Cardiac muscle cell (in vitro differentiated cells and primary cell): ENCODE results near the gene LYL1. TPM values are rescaled to one million over a fixed set of nuclear protein-coding genes. Genes with fewer than 3 reads are reported as not detected.

ENCODE experiments used
- DNase-seq, 2 donors: peaks; one replicate each; pipeline versions ENCODE4 v3.0.0 to v3.0.0-alpha.2; 2010 to 2017; ENCODE audit warnings: low read depth in 1 of 2, low spot score in 1 of 2
- H3K27ac ChIP-seq: fragments of 200-600 bp; sonication (generic); 2 replicates; pipeline ENCODE4 v1.5.1; 2016
- H3K27me3 ChIP-seq: fragments of 200-600 bp; sonication (generic); 2 replicates; pipeline ENCODE4 v1.6.0; 2016; ENCODE audit warnings: control low read depth
- H3K36me3 ChIP-seq: fragments of 200-600 bp; sonication (generic); 2 replicates; pipeline ENCODE4 v1.5.1; 2016; ENCODE audit warnings: control low read depth
- H3K4me1 ChIP-seq: fragments of 200-600 bp; sonication (generic); 2 replicates; pipeline ENCODE4 v1.8.1; 2017; ENCODE audit warnings: low read depth, mild to moderate bottlenecking, mixed run types
- H3K4me3 ChIP-seq: fragments of 200-600 bp; sonication (generic); 2 replicates; pipeline ENCODE4 v1.5.1; 2016; ENCODE audit warnings: mild to moderate bottlenecking
- H3K9me3 ChIP-seq: fragments of 200-600 bp; sonication (generic); 2 replicates; pipeline ENCODE4 v1.5.1; 2017; ENCODE audit warnings: low read depth, mild to moderate bottlenecking, control low read depth
- polyA plus RNA-seq: library from polyadenylated mRNA; unstranded; fragments of >200 nt; fragmentation: Nextera tagmentation; extraction: Ambion mirVana; gene quantifications from 2 replicates; pipeline ENCODE4 v1.2.1, GENCODE V29; 2016
- total RNA-seq: library from RNA; depleted of rRNA; stranded (reverse); fragments of >200 nt; gene quantifications from 2 replicates; pipeline ENCODE4 v1.2.3, GENCODE V29; 2016
- TF ChIP-seq, protein P1 (sequence below): IDR thresholded peaks from 2 replicates; pipeline ENCODE4 v1.5.1; 2012; ENCODE audit warnings: low read depth, mild to moderate bottlenecking, low read length

Gene LYL1
- total and polyA plus RNA-seq, 2 experiments from 2014 or later, result 4.6 to 5.6 TPM

DNA sequence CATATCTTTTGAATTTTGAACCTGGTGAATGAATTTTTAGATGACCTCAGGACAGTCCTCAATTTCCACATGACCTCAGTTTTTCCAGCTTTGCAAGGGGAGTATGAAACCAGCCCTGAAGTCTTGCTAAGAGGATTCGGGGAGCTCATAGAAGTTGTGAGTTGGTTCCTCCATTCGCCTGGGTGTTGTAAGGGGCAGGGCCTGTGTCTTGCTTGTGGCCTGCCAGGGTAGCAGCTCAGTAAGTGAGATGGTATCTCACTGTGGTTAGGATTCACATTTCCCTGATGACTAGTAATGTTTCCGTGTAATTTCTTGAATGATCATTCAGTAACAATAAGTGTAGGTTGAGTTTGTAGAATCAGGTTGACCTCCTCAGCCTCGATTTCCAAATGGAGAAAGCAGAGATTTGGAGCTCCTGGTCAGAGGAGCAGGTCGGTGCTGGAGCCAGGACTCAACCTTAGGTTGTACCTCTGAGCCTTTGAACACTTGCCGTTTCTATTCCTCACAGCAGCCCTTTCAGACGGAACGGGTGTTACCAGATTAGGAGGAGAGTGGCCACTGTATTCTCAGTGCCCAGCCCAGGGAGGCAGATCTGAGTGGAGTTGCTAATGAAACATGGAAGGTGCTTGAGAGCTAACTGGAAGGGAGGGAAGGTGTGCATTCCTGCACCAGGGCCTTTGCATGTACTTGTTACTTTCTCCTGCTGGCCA is 30.0 kb upstream of the LYL1 start:
- no peaks in the 10 kb centered on the region for H3K9me3 ChIP-seq
- H3K27me3 ChIP-seq, result no peaks in the 10 kb centered on the region
- DNase-seq, result peak in 1 of 2 donors; percentile 60
- H3K36me3 ChIP-seq, result peaks cover 15% of the 10 kb centered on the region
- H3K4me1 ChIP-seq, result no peaks in the 10 kb centered on the region
- H3K27ac ChIP-seq, result peak overlapping the region; percentile 43
- no peak overlapping the region for H3K4me3 ChIP-seq
- TF ChIP-seq, protein P1, sequence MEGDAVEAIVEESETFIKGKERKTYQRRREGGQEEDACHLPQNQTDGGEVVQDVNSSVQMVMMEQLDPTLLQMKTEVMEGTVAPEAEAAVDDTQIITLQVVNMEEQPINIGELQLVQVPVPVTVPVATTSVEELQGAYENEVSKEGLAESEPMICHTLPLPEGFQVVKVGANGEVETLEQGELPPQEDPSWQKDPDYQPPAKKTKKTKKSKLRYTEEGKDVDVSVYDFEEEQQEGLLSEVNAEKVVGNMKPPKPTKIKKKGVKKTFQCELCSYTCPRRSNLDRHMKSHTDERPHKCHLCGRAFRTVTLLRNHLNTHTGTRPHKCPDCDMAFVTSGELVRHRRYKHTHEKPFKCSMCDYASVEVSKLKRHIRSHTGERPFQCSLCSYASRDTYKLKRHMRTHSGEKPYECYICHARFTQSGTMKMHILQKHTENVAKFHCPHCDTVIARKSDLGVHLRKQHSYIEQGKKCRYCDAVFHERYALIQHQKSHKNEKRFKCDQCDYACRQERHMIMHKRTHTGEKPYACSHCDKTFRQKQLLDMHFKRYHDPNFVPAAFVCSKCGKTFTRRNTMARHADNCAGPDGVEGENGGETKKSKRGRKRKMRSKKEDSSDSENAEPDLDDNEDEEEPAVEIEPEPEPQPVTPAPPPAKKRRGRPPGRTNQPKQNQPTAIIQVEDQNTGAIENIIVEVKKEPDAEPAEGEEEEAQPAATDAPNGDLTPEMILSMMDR, result no peak

DNA sequence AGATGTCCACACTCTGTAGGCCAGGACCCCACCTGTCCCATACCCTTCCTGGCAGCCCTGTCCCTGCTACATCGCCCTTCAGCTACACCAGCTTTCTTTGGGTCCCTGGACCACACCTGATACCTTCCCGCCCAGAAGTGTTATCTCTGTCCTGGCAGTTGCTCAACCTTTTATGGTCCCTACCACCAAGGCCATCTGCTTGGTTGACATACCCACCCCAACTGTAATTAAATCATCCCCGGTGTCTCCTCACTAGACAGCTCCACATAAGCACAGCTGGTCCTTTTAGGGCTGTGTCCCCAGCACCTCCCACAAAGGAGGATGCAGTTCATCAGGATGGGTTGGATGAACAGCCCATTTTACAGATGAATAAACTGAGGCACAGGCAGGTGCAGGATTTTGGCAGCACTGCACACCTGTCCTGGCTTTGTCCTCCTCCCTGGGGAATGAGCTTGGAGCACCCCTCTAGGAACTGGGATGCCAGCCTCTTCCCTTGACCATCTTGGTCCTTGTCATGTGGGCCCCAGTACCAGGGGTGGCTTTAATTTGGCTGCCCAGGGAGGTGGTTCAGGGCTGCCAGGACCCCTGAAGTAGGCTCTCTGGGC is 28.3 kb upstream of the LYL1 start:
- Histone ChIP-seq H3K9me3 (no peaks in the 10 kb centered on the region), H3K27me3 (no peaks in the 10 kb centered on the region), H3K4me3 (no peak overlapping the region), H3K4me1 (no peaks in the 10 kb centered on the region), H3K27ac (no peak overlapping the region), H3K36me3 (peaks cover 6% of the 10 kb centered on the region)
- TF ChIP-seq, protein P1, result no peak
- DNase-seq, result no peak

DNA sequence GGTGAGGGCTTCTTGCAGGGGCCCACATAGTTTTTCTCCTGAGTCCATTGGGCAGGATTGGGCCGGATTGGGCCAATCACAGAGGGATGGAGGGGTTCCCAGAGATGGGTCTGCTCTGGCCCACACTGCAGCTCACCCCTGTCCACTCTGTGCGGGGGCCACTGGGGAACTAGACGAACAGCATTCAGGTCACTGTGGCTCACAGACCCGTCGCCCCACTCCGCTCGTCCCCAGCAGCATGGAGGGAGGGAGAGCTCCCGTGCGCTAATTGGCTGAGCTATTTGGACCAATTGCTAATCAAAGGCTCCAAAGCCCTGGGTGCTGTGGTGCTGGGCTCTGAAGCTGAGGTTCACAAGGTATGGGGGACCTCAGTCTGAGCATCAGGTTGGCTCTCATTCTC is 26.7 kb upstream of the LYL1 start:
- Histone ChIP-seq H3K36me3 (no peaks in the 10 kb centered on the region), H3K4me1 (no peaks in the 10 kb centered on the region), H3K27me3 (no peaks in the 10 kb centered on the region), H3K27ac (no peak overlapping the region), H3K4me3 (no peak overlapping the region), H3K9me3 (no peaks in the 10 kb centered on the region)
- TF ChIP-seq, protein P1, result no peak
- DNase-seq, result no peak

DNA sequence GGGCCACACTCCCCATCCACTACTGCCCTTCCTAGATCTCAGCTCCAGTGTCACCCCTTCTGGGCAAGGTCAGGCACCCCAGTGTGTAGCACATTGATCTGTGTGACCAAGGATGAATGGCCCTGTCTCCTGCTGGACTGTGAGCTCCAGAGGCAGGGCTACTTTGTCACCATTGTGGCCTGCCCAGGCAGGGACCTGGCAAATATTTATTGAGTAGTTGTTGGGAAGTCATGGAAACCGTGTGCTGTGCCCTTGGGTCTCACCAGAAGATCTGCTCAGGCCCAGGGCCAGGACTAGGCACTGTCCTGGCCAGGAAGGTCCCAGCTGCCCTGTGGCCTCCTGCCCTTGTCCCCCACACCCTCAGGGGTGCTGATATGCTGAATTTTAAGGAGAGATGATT is 25.9 kb upstream of the LYL1 start:
- Histone ChIP-seq H3K9me3 (no peaks in the 10 kb centered on the region), H3K27me3 (no peaks in the 10 kb centered on the region), H3K27ac (no peak overlapping the region), H3K4me3 (no peak overlapping the region), H3K4me1 (no peaks in the 10 kb centered on the region), H3K36me3 (no peaks in the 10 kb centered on the region)
- no peak for DNase-seq
- TF ChIP-seq, protein P1, result no peak

DNA sequence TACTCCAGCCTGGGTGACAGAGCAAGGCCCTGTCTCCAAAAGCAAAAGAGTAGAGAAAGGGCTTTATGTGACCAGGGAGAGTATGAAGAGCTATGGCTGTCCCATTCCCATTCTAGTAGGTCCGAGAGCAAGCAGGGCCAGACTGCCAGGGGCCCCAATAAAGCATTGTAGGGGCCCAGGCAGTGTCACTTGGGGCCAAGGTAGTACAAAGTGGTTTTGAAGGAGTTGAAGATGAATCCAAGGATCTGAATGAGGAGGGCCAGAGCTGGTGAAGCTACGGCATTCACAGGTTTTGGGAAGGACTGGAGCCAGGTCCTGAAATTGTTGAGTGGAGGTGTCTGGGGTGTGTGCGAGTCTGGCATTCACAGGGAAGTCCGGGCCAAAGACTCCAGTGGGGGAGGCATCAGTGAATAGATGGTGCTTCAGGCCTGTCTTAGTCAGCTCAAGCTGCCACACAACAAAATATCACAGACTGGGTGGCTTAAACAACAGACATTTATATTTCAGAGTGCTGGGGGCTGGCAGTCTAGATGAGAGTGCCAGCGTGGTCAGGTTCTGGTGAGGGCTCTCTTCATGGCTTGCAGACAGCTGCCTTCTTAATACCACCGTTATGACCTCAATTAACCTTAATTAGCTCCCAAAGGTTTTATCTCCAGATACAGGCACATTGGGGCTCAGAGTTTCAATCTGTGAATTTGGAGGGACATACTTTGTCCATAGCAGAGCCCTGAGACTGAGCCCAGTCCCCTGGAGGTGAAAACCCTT is 25.3 kb upstream of the LYL1 start:
- Histone ChIP-seq H3K4me3 (no peak overlapping the region), H3K27ac (no peak overlapping the region), H3K9me3 (no peaks in the 10 kb centered on the region), H3K36me3 (no peaks in the 10 kb centered on the region), H3K4me1 (no peaks in the 10 kb centered on the region), H3K27me3 (no peaks in the 10 kb centered on the region)
- TF ChIP-seq, protein P1, result no peak
- no peak for DNase-seq
